Liver (tissue), 9 donors: ENCODE data around the gene ZNF160. TPM values are rescaled to one million over a fixed set of nuclear protein-coding genes. Genes with fewer than 3 reads are reported as not detected.

Source experiments
- DNase-seq: peaks from one replicate; pipeline ENCODE4 v3.0.0-alpha.2; 2017; ENCODE audit warnings: low spot score
- H3K27ac ChIP-seq, 2 donors: one replicate each; pipeline ENCODE4 v1.7.0; 2013; ENCODE audit warnings: inconsistent platforms in 2 of 2, low read length in 2 of 2, control low read depth in 1 of 2, low read depth in 1 of 2, mild to moderate bottlenecking in 1 of 2
- H3K27me3 ChIP-seq, 4 donors: one replicate each; pipeline versions ENCODE4 v1.6.1 to v1.7.0; 2013; ENCODE audit warnings: low read length in 3 of 4, inconsistent platforms in 1 of 4, mild to moderate bottlenecking in 1 of 4, moderate library complexity in 1 of 4; ENCODE audit not compliant: control insufficient read depth in 4 of 4, insufficient read depth in 4 of 4
- H3K36me3 ChIP-seq, 4 donors: one replicate each; pipeline versions ENCODE4 v1.6.1 to v1.7.0; 2013; ENCODE audit warnings: low read length in 3 of 4, mild to moderate bottlenecking in 3 of 4, low read depth in 1 of 4, moderate library complexity in 1 of 4; ENCODE audit not compliant: control insufficient read depth in 4 of 4, insufficient read depth in 3 of 4
- H3K4me1 ChIP-seq, 4 donors: one replicate each; pipeline versions ENCODE4 v1.6.1 to v1.7.0; 2013; ENCODE audit warnings: low read length in 3 of 4, mild to moderate bottlenecking in 3 of 4, moderate library complexity in 1 of 4; ENCODE audit not compliant: control insufficient read depth in 4 of 4, insufficient read depth in 4 of 4
- H3K4me3 ChIP-seq, 3 donors: one replicate each; pipeline versions ENCODE4 v1.6.1 to v1.7.0; 2013; ENCODE audit warnings: low read length in 3 of 3, control low read depth in 1 of 3, low read depth in 1 of 3, mild to moderate bottlenecking in 1 of 3
- H3K9ac ChIP-seq, 2 donors: one replicate each; pipeline ENCODE4 v1.7.0; 2013; ENCODE audit warnings: low read length in 2 of 2, mild to moderate bottlenecking in 2 of 2, moderate library complexity in 2 of 2, control low read depth in 1 of 2, low read depth in 1 of 2
- H3K9me3 ChIP-seq, 4 donors: one replicate each; pipeline versions ENCODE4 v1.6.1 to v1.7.0; 2013; ENCODE audit warnings: low read length in 3 of 4; ENCODE audit not compliant: control insufficient read depth in 4 of 4
- EGR1 ChIP-seq, 2 donors: IDR thresholded peaks; 2 replicates each; pipeline ENCODE4 v1.6.1; 2016 to 2018; ENCODE audit warnings: antibody characterized with exemption in 2 of 2, low read depth in 2 of 2
- FOXA1 ChIP-seq: IDR thresholded peaks from 2 replicates; pipeline ENCODE4 v1.6.1; 2016; ENCODE audit warnings: antibody characterized with exemption
- FOXA2 ChIP-seq: IDR thresholded peaks from 2 replicates; pipeline ENCODE4 v1.6.1; 2016; ENCODE audit warnings: antibody characterized with exemption
- GABPA ChIP-seq, 2 donors: IDR thresholded peaks in 1 of 2; conservative IDR thresholded peaks in 1 of 2; 2 replicates each; pipeline ENCODE4 v1.6.1; 2016; ENCODE audit warnings: antibody characterized with exemption in 2 of 2, mild to moderate bottlenecking in 1 of 2, moderate library complexity in 1 of 2
- HNF4A ChIP-seq, 2 donors: conservative IDR thresholded peaks; 2 replicates each; pipeline ENCODE4 v1.6.1; 2016; ENCODE audit warnings: antibody characterized with exemption in 2 of 2, mild to moderate bottlenecking in 2 of 2
- HNF4G ChIP-seq: IDR thresholded peaks from 2 replicates; pipeline ENCODE4 v1.6.1; 2016; ENCODE audit warnings: antibody characterized with exemption
- JUND ChIP-seq, 2 donors: IDR thresholded peaks; 2 replicates each; pipeline ENCODE4 v1.6.1; 2016; ENCODE audit warnings: antibody characterized with exemption in 2 of 2
- NR2F2 ChIP-seq: IDR thresholded peaks from 2 replicates; pipeline ENCODE4 v1.6.1; 2016; ENCODE audit warnings: antibody characterized with exemption
- RAD21 ChIP-seq, 2 donors: IDR thresholded peaks; 2 replicates each; pipeline ENCODE4 v1.6.1; 2016; ENCODE audit warnings: antibody characterized with exemption in 2 of 2, mild to moderate bottlenecking in 2 of 2
- RXRA ChIP-seq, 2 donors: IDR thresholded peaks; 2 replicates each; pipeline ENCODE4 v1.6.1; 2017 to 2018; ENCODE audit warnings: antibody characterized with exemption in 2 of 2, mild to moderate bottlenecking in 1 of 2
- SP1 ChIP-seq: IDR thresholded peaks from 2 replicates; pipeline ENCODE4 v1.6.1; 2018; ENCODE audit warnings: antibody characterized with exemption, mild to moderate bottlenecking
- TAF1 ChIP-seq: conservative IDR thresholded peaks from 2 replicates; pipeline ENCODE4 v1.6.1; 2016; ENCODE audit warnings: antibody characterized with exemption, mild to moderate bottlenecking
- YY1 ChIP-seq: IDR thresholded peaks from 2 replicates; pipeline ENCODE4 v1.6.1; 2016; ENCODE audit warnings: antibody characterized with exemption, mild to moderate bottlenecking
- WGBS: extraction: QIAGEN DNeasy Blood & Tissue Kit; methylation state at CpG from one replicate; pipeline ENCODE4 v1.1.7; 2013; 5-methylcytosine and 5-hydroxymethylcytosine counted together
- polyA plus RNA-seq, 2 donors: library from polyadenylated mRNA; stranded (reverse) in 1 of 2; unstranded in 1 of 2; fragments of 200-250 nt in 1 of 2; fragments of >200 nt in 1 of 2; fragmentation: Nextera tagmentation in 1 of 2; extraction: Ambion mirVana in 1 of 2; gene quantifications; one replicate each; pipeline versions ENCODE4 v1.2.1 to v1.2.3, GENCODE V29; 2013 to 2015
- total RNA-seq, 2 donors: library from RNA; depleted of rRNA; stranded (reverse); fragments of >200 nt; gene quantifications; one replicate each; pipeline ENCODE4 v1.2.3, GENCODE V29; 2014
- TF ChIP-seq, protein P1 (sequence below): IDR thresholded peaks from 2 replicates; pipeline ENCODE4 v1.6.1; 2016; ENCODE audit warnings: antibody characterized with exemption
- TF ChIP-seq, protein P2 (sequence below): IDR thresholded peaks from 2 replicates; pipeline ENCODE4 v1.6.1; 2016; ENCODE audit warnings: antibody characterized with exemption, mild to moderate bottlenecking
- TF ChIP-seq, protein P3 (sequence below): fragments of 150-350 bp; IDR thresholded peaks from 2 replicates; pipeline ENCODE4 v1.5.1; 2017; ENCODE audit warnings: improper control_type of control experiment, low read depth, low read length; ENCODE audit not compliant: missing input control
- TF ChIP-seq, protein P4 (sequence below): IDR thresholded peaks from 2 replicates; pipeline ENCODE4 v1.6.1; 2016; ENCODE audit warnings: antibody characterized with exemption
- TF ChIP-seq, protein P5 (sequence below): IDR thresholded peaks from 2 replicates; pipeline ENCODE4 v1.6.1; 2016; ENCODE audit warnings: antibody characterized with exemption
- donor health status: healthy.
- donor health status: healthy.
- donor health status: healthy.
- donor health status: healthy.
- donor health status: healthy.

The ZNF160 gene
- total and polyA plus RNA-seq, 4 donors: 6.3 to 30.1 (median 8.0) TPM

DNA sequence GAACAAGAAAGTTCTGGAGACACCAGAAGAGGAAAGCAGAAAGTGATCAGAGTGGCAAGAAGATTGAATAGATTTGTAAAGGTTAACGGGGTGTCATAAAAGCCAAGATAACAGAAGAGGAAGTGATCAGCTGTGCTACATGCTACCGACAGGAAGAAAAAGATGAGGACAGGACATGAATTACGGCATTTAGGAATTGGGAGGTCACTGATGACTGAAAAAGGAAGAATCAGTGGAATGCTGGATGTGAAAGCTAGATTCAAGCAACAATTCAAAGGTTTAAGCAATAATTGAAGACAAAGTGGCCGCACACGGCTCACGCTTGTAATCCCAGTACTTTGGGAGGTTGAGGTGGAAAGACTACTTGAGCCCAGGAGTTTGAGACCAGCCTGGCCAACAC is 15.1 kb downstream of the ZNF160 start:
- H3K27me3 ChIP-seq: no peaks in the 10 kb centered on the region
- WGBS: 85% methylated on average over 6 of the region's 6 CpGs
- TF ChIP-seq EGR1 (IDR thresholded peaks at IDR 0.05; ENCODE audit: low read depth in 2 of 2) (no peak), RXRA (IDR thresholded peaks at IDR 0.05) (no peak), NR2F2 (peak; percentile 86)
- TF ChIP-seq, protein P1, sequence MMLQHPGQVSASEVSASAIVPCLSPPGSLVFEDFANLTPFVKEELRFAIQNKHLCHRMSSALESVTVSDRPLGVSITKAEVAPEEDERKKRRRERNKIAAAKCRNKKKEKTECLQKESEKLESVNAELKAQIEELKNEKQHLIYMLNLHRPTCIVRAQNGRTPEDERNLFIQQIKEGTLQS: no peak
- DNase-seq: no peak
- no peak overlapping the region for H3K4me3 ChIP-seq
- H3K4me1 ChIP-seq: no peaks in the 10 kb centered on the region
- no peak overlapping the region for H3K9ac ChIP-seq
- H3K9me3 ChIP-seq: peaks cover 0 to 3% (median 1%) of the 10 kb centered on the region in 4 donors
- H3K36me3 ChIP-seq: peaks cover 3 to 68% (median 30%) of the 10 kb centered on the region in 4 donors
- H3K27ac ChIP-seq: peak overlapping the region; percentile 19 to 45

DNA sequence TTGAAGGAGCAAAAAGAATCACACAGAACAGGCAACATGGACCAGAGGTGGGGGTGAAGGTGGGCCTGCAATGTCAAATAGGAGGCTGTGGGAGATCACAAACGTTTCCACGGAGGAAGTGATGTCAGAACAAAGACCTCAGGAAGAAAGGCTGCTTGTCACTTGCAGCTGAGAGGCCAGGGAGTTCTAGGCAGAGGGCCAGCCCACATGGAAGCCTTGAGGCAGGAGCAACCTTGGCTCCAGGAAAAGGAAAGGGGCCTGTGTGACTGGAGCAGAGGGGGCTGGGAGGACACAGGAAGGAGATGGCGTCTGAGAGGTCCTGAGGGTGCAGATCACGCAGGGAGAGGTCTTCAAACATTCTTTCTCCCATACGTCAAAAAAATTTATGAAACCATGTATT is 16.3 kb downstream of the ZNF160 start:
- Histone ChIP-seq H3K27me3 (no peaks in the 10 kb centered on the region), H3K36me3 (peaks cover 3 to 76% (median 33%) of the 10 kb centered on the region in 4 donors), H3K9ac (no peak overlapping the region), H3K4me3 (peak overlapping the region in 1 of 3 donors; percentile 45), H3K4me1 (no peaks in the 10 kb centered on the region), H3K27ac (peak overlapping the region; percentile 44 to 59), H3K9me3 (peaks cover 0 to 5% (median 3%) of the 10 kb centered on the region in 4 donors)
- TF ChIP-seq RXRA (IDR thresholded peaks at IDR 0.05): peak in 1 of 2 donors; percentile 46
- TF ChIP-seq FOXA2: no peak
- no peak for TF ChIP-seq HNF4G
- TF ChIP-seq EGR1 (IDR thresholded peaks at IDR 0.05; ENCODE audit: low read depth in 2 of 2): no peak
- TF ChIP-seq, protein P2, sequence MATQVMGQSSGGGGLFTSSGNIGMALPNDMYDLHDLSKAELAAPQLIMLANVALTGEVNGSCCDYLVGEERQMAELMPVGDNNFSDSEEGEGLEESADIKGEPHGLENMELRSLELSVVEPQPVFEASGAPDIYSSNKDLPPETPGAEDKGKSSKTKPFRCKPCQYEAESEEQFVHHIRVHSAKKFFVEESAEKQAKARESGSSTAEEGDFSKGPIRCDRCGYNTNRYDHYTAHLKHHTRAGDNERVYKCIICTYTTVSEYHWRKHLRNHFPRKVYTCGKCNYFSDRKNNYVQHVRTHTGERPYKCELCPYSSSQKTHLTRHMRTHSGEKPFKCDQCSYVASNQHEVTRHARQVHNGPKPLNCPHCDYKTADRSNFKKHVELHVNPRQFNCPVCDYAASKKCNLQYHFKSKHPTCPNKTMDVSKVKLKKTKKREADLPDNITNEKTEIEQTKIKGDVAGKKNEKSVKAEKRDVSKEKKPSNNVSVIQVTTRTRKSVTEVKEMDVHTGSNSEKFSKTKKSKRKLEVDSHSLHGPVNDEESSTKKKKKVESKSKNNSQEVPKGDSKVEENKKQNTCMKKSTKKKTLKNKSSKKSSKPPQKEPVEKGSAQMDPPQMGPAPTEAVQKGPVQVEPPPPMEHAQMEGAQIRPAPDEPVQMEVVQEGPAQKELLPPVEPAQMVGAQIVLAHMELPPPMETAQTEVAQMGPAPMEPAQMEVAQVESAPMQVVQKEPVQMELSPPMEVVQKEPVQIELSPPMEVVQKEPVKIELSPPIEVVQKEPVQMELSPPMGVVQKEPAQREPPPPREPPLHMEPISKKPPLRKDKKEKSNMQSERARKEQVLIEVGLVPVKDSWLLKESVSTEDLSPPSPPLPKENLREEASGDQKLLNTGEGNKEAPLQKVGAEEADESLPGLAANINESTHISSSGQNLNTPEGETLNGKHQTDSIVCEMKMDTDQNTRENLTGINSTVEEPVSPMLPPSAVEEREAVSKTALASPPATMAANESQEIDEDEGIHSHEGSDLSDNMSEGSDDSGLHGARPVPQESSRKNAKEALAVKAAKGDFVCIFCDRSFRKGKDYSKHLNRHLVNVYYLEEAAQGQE: no peak
- TF ChIP-seq, protein P3, sequence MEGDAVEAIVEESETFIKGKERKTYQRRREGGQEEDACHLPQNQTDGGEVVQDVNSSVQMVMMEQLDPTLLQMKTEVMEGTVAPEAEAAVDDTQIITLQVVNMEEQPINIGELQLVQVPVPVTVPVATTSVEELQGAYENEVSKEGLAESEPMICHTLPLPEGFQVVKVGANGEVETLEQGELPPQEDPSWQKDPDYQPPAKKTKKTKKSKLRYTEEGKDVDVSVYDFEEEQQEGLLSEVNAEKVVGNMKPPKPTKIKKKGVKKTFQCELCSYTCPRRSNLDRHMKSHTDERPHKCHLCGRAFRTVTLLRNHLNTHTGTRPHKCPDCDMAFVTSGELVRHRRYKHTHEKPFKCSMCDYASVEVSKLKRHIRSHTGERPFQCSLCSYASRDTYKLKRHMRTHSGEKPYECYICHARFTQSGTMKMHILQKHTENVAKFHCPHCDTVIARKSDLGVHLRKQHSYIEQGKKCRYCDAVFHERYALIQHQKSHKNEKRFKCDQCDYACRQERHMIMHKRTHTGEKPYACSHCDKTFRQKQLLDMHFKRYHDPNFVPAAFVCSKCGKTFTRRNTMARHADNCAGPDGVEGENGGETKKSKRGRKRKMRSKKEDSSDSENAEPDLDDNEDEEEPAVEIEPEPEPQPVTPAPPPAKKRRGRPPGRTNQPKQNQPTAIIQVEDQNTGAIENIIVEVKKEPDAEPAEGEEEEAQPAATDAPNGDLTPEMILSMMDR: no peak
- TF ChIP-seq JUND (IDR thresholded peaks at IDR 0.05): no peak
- TF ChIP-seq, protein P4, sequence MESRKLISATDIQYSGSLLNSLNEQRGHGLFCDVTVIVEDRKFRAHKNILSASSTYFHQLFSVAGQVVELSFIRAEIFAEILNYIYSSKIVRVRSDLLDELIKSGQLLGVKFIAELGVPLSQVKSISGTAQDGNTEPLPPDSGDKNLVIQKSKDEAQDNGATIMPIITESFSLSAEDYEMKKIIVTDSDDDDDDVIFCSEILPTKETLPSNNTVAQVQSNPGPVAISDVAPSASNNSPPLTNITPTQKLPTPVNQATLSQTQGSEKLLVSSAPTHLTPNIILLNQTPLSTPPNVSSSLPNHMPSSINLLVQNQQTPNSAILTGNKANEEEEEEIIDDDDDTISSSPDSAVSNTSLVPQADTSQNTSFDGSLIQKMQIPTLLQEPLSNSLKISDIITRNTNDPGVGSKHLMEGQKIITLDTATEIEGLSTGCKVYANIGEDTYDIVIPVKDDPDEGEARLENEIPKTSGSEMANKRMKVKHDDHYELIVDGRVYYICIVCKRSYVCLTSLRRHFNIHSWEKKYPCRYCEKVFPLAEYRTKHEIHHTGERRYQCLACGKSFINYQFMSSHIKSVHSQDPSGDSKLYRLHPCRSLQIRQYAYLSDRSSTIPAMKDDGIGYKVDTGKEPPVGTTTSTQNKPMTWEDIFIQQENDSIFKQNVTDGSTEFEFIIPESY: no peak
- peak; percentile 90 for TF ChIP-seq NR2F2
- TF ChIP-seq, protein P1: no peak
- TF ChIP-seq YY1: no peak
- no peak for TF ChIP-seq TAF1
- TF ChIP-seq, protein P5, sequence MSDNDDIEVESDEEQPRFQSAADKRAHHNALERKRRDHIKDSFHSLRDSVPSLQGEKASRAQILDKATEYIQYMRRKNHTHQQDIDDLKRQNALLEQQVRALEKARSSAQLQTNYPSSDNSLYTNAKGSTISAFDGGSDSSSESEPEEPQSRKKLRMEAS: no peak
- no peak for TF ChIP-seq HNF4A (conservative IDR thresholded peaks at IDR 0.05)
- TF ChIP-seq FOXA1: no peak
- TF ChIP-seq RAD21 (IDR thresholded peaks at IDR 0.05): no peak
- TF ChIP-seq GABPA (IDR thresholded peaks at IDR 0.05 in 1 of 2, conservative IDR thresholded peaks at IDR 0.05 in 1 of 2): peak; percentile 34 to 51
- peak; percentile 60 for TF ChIP-seq SP1
- DNase-seq: no peak
- 71% methylated on average over 5 of the region's 5 CpGs for WGBS
